ENCODE data around the gene KRTAP4-7. TPM values are rescaled to one million over a fixed set of nuclear protein-coding genes. Genes with fewer than 3 reads are reported as not detected.

The KRTAP4-7 gene
- total and polyA plus RNA-seq, 8 donors: not detected

Other genes starting within 250 kb of the KRTAP4-7 start
Only the 30 nearest of the 38 such genes appear.
- gene KRT23, start 146.5 kb upstream of the KRTAP4-7 start, total RNA-seq: 10 to 100 TPM in 2 of 6 donors, 1 to 10 TPM in 1, under 1 TPM in 3; 0.78 to 17.7 (median 1.1) TPM
- 1 to 10 TPM in 1 of 2 donors, under 1 TPM in 1; 0.59 to 7.6 TPM for gene KRT23, start 146.5 kb upstream of the KRTAP4-7 start, polyA plus RNA-seq
- not detected for gene KRT39, start 117.2 kb upstream of the KRTAP4-7 start, total RNA-seq
- not detected for gene KRT39, start 117.2 kb upstream of the KRTAP4-7 start, polyA plus RNA-seq
- under 1 TPM in 3 of 6 donors, not detected in 3; 0.09 to 0.24 (median 0.20) TPM for gene KRT40, start 99.8 kb upstream of the KRTAP4-7 start, total RNA-seq
- 1 to 10 TPM in 1 of 2 donors, under 1 TPM in 1; 0.61 to 1.0 TPM for gene KRT40, start 99.8 kb upstream of the KRTAP4-7 start, polyA plus RNA-seq
- gene KRTAP3-3, start 90.0 kb upstream of the KRTAP4-7 start, total RNA-seq: not detected
- gene KRTAP3-3, start 90.0 kb upstream of the KRTAP4-7 start, polyA plus RNA-seq: under 1 TPM in 1 of 2 donors, not detected in 1; 0.30 TPM
- not detected for gene KRTAP3-2, start 84.2 kb upstream of the KRTAP4-7 start, total RNA-seq
- gene KRTAP3-2, start 84.2 kb upstream of the KRTAP4-7 start, polyA plus RNA-seq: not detected
- gene KRTAP3-1, start 75.0 kb upstream of the KRTAP4-7 start, total RNA-seq: not detected
- under 1 TPM in 1 of 2 donors, not detected in 1; 0.19 TPM for gene KRTAP3-1, start 75.0 kb upstream of the KRTAP4-7 start, polyA plus RNA-seq
- gene KRTAP1-5, start 56.9 kb upstream of the KRTAP4-7 start, total RNA-seq: not detected
- gene KRTAP1-5, start 56.9 kb upstream of the KRTAP4-7 start, polyA plus RNA-seq: not detected
- not detected for gene KRTAP1-4, start 54.0 kb upstream of the KRTAP4-7 start, total RNA-seq
- gene KRTAP1-4, start 54.0 kb upstream of the KRTAP4-7 start, polyA plus RNA-seq: not detected
- not detected for gene KRTAP1-3, start 49.3 kb upstream of the KRTAP4-7 start, total RNA-seq
- not detected for gene KRTAP1-3, start 49.3 kb upstream of the KRTAP4-7 start, polyA plus RNA-seq
- gene KRTAP1-1, start 42.7 kb upstream of the KRTAP4-7 start, total RNA-seq: under 1 TPM in 3 of 6 donors, not detected in 3; 0.16 to 0.46 (median 0.31) TPM
- under 1 TPM in 1 of 2 donors, not detected in 1; 0.68 TPM for gene KRTAP1-1, start 42.7 kb upstream of the KRTAP4-7 start, polyA plus RNA-seq
- not detected for gene KRTAP2-1, start 36.8 kb upstream of the KRTAP4-7 start, total RNA-seq
- not detected for gene KRTAP2-1, start 36.8 kb upstream of the KRTAP4-7 start, polyA plus RNA-seq
- not detected for gene KRTAP2-2, start 28.9 kb upstream of the KRTAP4-7 start, total RNA-seq
- not detected for gene KRTAP2-2, start 28.9 kb upstream of the KRTAP4-7 start, polyA plus RNA-seq
- not detected for gene KRTAP2-3, start 24.0 kb upstream of the KRTAP4-7 start, total RNA-seq
- not detected for gene KRTAP2-3, start 24.0 kb upstream of the KRTAP4-7 start, polyA plus RNA-seq
- not detected for gene KRTAP2-4, start 18.3 kb upstream of the KRTAP4-7 start, total RNA-seq
- gene KRTAP2-4, start 18.3 kb upstream of the KRTAP4-7 start, polyA plus RNA-seq: not detected
- gene KRTAP4-8, start 14.0 kb downstream of the KRTAP4-7 start, total RNA-seq: not detected
- gene KRTAP4-8, start 14.0 kb downstream of the KRTAP4-7 start, polyA plus RNA-seq: not detected
- not detected for gene KRTAP4-16, start 18.1 kb downstream of the KRTAP4-7 start, total RNA-seq
- not detected for gene KRTAP4-16, start 18.1 kb downstream of the KRTAP4-7 start, polyA plus RNA-seq
- gene KRTAP4-9, start 21.2 kb downstream of the KRTAP4-7 start, total RNA-seq: not detected
- gene KRTAP4-9, start 21.2 kb downstream of the KRTAP4-7 start, polyA plus RNA-seq: not detected
- not detected for gene KRTAP4-11, start 34.2 kb downstream of the KRTAP4-7 start, total RNA-seq
- gene KRTAP4-11, start 34.2 kb downstream of the KRTAP4-7 start, polyA plus RNA-seq: not detected
- not detected for gene KRTAP4-12, start 40.0 kb downstream of the KRTAP4-7 start, total RNA-seq
- not detected for gene KRTAP4-12, start 40.0 kb downstream of the KRTAP4-7 start, polyA plus RNA-seq
- gene KRTAP4-6, start 56.4 kb downstream of the KRTAP4-7 start, total RNA-seq: not detected
- not detected for gene KRTAP4-6, start 56.4 kb downstream of the KRTAP4-7 start, polyA plus RNA-seq
- not detected for gene KRTAP4-5, start 65.7 kb downstream of the KRTAP4-7 start, total RNA-seq
- gene KRTAP4-5, start 65.7 kb downstream of the KRTAP4-7 start, polyA plus RNA-seq: not detected
- not detected for gene KRTAP4-4, start 76.6 kb downstream of the KRTAP4-7 start, total RNA-seq
- gene KRTAP4-4, start 76.6 kb downstream of the KRTAP4-7 start, polyA plus RNA-seq: not detected
- not detected for gene KRTAP4-3, start 84.1 kb downstream of the KRTAP4-7 start, total RNA-seq
- gene KRTAP4-3, start 84.1 kb downstream of the KRTAP4-7 start, polyA plus RNA-seq: not detected
- gene KRTAP4-2, start 94.1 kb downstream of the KRTAP4-7 start, total RNA-seq: not detected
- gene KRTAP4-2, start 94.1 kb downstream of the KRTAP4-7 start, polyA plus RNA-seq: not detected
- gene KRTAP4-1, start 100.8 kb downstream of the KRTAP4-7 start, total RNA-seq: not detected
- not detected for gene KRTAP4-1, start 100.8 kb downstream of the KRTAP4-7 start, polyA plus RNA-seq
- not detected for gene KRTAP9-1, start 105.7 kb downstream of the KRTAP4-7 start, total RNA-seq
- not detected for gene KRTAP9-1, start 105.7 kb downstream of the KRTAP4-7 start, polyA plus RNA-seq
- gene KRTAP9-2, start 142.5 kb downstream of the KRTAP4-7 start, total RNA-seq: not detected
- not detected for gene KRTAP9-2, start 142.5 kb downstream of the KRTAP4-7 start, polyA plus RNA-seq
- not detected for gene KRTAP9-3, start 148.3 kb downstream of the KRTAP4-7 start, total RNA-seq
- gene KRTAP9-3, start 148.3 kb downstream of the KRTAP4-7 start, polyA plus RNA-seq: not detected
- gene KRTAP9-8, start 153.8 kb downstream of the KRTAP4-7 start, total RNA-seq: not detected
- not detected for gene KRTAP9-8, start 153.8 kb downstream of the KRTAP4-7 start, polyA plus RNA-seq
- gene KRTAP9-4, start 165.5 kb downstream of the KRTAP4-7 start, total RNA-seq: not detected
- gene KRTAP9-4, start 165.5 kb downstream of the KRTAP4-7 start, polyA plus RNA-seq: not detected